Activated CD4-positive, alpha-beta T cell treated with anti-CD3 and anti-CD28 coated beads, Interleukin-2, amount 10 ng/mL, durations not matched to agents 7 days and 5 days (primary cell): Measurements from ENCODE around the gene TAF4. TPM values are rescaled to one million over a fixed set of nuclear protein-coding genes. Genes with fewer than 3 reads are reported as not detected.

ENCODE experiments used
- CTCF ChIA-PET: fragments of 350-600 bp; sonication (Branson Sonifier 250); formaldehyde crosslinking; loops from one replicate; lab custom pipeline; 2021; ENCODE audit warnings: antibody characterized with exemption; lab: Charles Lee
- POLR2A ChIA-PET: fragments of 350-600 bp; sonication (Branson Sonifier 250); formaldehyde crosslinking; loops from one replicate; lab custom pipeline; 2021; ENCODE audit warnings: antibody characterized with exemption; lab: Charles Lee
- DNase-seq: peaks from one replicate; pipeline ENCODE4 v3.0.0-alpha.2; 2020
- H3K27ac Mint-ChIP-seq: one replicate; pipeline ENCODE4 v1.8.0; 2021; ENCODE audit warnings: mild to moderate bottlenecking, moderate library complexity, mixed read lengths
- H3K27me3 Mint-ChIP-seq: one replicate; pipeline ENCODE4 v1.8.0; 2021; ENCODE audit warnings: mixed read lengths
- H3K36me3 Mint-ChIP-seq: one replicate; pipeline ENCODE4 v1.8.0; 2021; ENCODE audit warnings: low read depth, mixed read lengths
- H3K4me1 Mint-ChIP-seq: one replicate; pipeline ENCODE4 v1.8.0; 2021; ENCODE audit warnings: mixed read lengths
- H3K4me3 Mint-ChIP-seq: one replicate; pipeline ENCODE4 v1.8.0; 2021; ENCODE audit warnings: mild to moderate bottlenecking, moderate library complexity, mixed read lengths
- H3K9me3 Mint-ChIP-seq: one replicate; pipeline ENCODE4 v1.8.0; 2021; ENCODE audit warnings: mixed read lengths
- total RNA-seq, 2 experiments: library from RNA; stranded (reverse); gene quantifications; one replicate each; pipeline ENCODE4 v1.2.3, GENCODE V29; 2021

TAF4 gene
- total RNA-seq, 2 experiments from 2014 or later: 24.2 to 32.0 TPM

GRCh38 chr20:61958773-61959700 lies 106.6 kb downstream of the TAF4 start:
- Mint-ChIP-seq H3K9me3 (no peaks in the 10 kb centered on the region), H3K4me1 (no peaks in the 10 kb centered on the region), H3K27ac (no peak overlapping the region), H3K4me3 (no peak overlapping the region), H3K27me3 (peaks cover 17% of the 10 kb centered on the region), H3K36me3 (no peaks in the 10 kb centered on the region)
- no peak for DNase-seq
- CTCF ChIA-PET: no interaction called here
- POLR2A ChIA-PET: no interaction called here

DNA sequence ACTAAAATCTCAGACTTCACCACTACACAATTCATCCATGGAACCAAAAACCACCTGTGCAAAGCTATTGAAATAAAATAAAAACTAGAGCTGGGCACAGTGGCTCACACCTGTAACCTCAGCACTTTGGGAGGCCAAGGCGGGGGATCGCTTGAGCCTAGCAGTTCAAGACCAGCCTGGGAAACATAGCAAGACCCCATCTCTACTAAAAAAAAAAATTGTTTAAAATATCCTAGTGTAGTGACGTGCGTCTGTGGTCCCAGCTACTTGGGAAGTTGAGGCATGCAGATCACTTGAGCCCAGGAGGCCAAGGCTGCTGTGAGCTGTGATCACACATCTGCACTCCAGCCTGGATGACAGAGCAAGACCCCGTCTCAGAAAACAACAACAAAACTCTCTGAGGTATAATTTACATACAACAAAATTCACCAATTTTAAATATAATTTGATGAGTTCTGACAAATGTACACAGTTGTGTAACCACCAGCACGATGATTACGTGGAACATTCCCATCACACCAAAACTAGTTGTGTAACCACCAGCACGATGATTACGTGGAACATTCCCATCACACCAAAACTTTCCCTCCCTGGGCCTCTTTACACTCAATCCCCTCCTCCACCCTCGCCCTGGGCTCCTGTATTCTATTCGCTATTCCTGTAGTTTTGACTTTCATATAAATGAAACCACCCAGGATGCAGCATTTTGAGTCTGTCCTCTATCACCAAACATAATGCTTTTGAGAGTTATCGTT lies 107.5 kb downstream of the TAF4 start:
- CTCF ChIA-PET: no interaction called here
- H3K4me1 Mint-ChIP-seq: no peaks in the 10 kb centered on the region
- no peak overlapping the region for H3K4me3 Mint-ChIP-seq
- H3K36me3 Mint-ChIP-seq: no peaks in the 10 kb centered on the region
- POLR2A ChIA-PET: interaction anchor here (0.6 kb wide), 1 partner anchor 1325 kb away, joined by 3 read pairs; no protein-coding TSS in a partner anchor
- H3K27ac Mint-ChIP-seq: no peak overlapping the region
- H3K9me3 Mint-ChIP-seq: no peaks in the 10 kb centered on the region
- peaks cover 14% of the 10 kb centered on the region for H3K27me3 Mint-ChIP-seq
- no peak for DNase-seq

- ChIA-PET POLR2A (no interaction called here), CTCF (no interaction called here)
- no peaks in the 10 kb centered on the region for H3K9me3 Mint-ChIP-seq
- no peaks in the 10 kb centered on the region for H3K4me1 Mint-ChIP-seq
- H3K27me3 Mint-ChIP-seq: peaks cover 14% of the 10 kb centered on the region
- no peak overlapping the region for H3K4me3 Mint-ChIP-seq
- DNase-seq: no peak
- no peaks in the 10 kb centered on the region for H3K36me3 Mint-ChIP-seq
- H3K27ac Mint-ChIP-seq: no peak overlapping the region
Measured at GRCh38 chr20:61956396-61957342, 109.0 kb downstream of the TAF4 start.

GRCh38 chr20:61955668-61956395 lies 109.8 kb downstream of the TAF4 start:
- H3K4me3 Mint-ChIP-seq: no peak overlapping the region
- ChIA-PET CTCF (no interaction called here), POLR2A (no interaction called here)
- H3K36me3 Mint-ChIP-seq: no peaks in the 10 kb centered on the region
- DNase-seq: no peak
- no peak overlapping the region for H3K27ac Mint-ChIP-seq
- H3K9me3 Mint-ChIP-seq: no peaks in the 10 kb centered on the region
- peaks cover 14% of the 10 kb centered on the region for H3K27me3 Mint-ChIP-seq
- H3K4me1 Mint-ChIP-seq: no peaks in the 10 kb centered on the region

DNA sequence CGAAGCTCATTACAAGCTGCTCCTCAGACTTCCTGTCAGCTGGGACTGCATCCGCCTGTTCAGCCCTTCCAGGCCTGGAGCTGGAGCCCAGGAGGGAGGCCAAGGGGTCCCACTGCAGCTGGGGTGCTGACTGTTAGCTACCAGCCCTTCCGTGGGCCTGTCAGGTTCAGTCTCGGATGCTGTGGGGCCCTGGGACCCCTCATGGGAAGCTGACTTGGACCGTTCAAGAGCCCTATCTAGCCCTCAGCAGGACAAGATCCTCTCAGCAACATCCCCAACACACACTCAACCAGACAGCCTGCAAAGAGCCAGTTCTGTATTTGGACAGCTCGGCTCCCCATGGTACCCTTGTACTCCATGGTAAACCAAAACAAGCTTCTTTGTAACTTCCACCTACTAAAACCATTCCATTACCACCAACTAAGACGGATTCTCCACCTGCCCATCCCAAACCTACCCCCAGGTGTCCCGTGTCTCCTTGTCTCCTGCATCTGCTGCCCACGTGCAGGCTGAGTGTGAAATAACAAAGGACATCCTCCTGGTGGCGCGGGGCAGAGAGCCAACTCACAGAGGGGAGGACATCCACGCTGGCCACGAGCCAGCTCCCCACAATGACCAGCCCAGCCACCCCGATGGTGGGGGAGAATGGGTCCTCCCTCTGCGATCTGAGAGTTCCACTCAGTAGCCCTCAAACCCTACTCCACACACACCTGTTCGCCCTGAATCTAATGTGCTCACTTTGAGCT lies 111.2 kb downstream of the TAF4 start:
- H3K4me1 Mint-ChIP-seq: no peaks in the 10 kb centered on the region
- ChIA-PET CTCF (no interaction called here), POLR2A (no interaction called here)
- no peak for DNase-seq
- H3K27ac Mint-ChIP-seq: no peak overlapping the region
- no peaks in the 10 kb centered on the region for H3K36me3 Mint-ChIP-seq
- peaks cover 14% of the 10 kb centered on the region for H3K27me3 Mint-ChIP-seq
- H3K9me3 Mint-ChIP-seq: no peaks in the 10 kb centered on the region
- H3K4me3 Mint-ChIP-seq: no peak overlapping the region

DNA sequence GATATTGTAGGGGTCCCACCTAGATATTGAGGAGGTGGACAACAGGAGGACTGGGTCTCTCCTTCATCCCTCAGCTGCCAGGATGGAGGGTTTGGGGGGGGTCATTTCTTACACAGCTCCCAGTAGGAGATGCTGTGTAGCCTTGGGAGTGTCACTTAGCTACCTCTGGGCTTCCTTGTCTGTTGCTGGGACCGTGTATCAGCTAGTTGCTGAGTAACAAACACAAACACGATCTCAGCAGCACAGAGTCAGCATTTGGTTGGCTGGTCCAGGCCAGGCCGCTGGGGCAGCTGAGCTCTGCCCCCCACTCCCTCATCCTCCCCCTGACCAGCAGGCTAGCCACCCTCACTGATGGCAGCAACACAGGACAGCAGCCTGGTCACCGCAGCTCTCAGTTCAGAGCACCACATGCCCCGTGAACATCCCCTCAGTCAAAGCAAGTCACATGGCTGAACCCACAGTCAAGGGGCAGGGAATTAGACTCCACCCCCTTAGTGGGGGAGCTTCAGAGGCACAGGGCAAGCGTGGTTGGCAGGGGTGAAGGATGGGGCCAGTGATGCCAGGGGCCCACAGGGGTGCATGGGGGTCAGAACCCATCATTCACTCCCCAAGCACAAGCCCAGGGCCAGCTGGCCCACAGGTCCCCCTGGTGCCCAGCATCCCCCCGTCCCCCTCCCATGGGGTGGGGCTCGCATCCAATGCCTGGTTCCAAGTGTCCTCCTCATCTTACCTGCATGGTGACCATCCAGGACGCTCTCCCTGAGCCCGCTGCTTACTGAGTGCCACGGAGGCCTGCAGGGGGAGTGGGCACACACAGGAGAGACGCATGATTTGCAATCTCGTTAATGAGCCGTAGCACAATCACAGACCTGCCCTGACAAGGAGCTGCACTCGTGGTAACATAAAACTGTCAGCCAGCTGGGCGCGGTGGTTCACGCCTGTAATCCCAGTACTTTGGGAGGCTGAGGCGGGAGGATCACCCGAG lies 112.4 kb downstream of the TAF4 start:
- ChIA-PET CTCF (no interaction called here), POLR2A (no interaction called here)
- no peaks in the 10 kb centered on the region for H3K36me3 Mint-ChIP-seq
- H3K4me3 Mint-ChIP-seq: no peak overlapping the region
- no peak overlapping the region for H3K27ac Mint-ChIP-seq
- DNase-seq: no peak
- no peaks in the 10 kb centered on the region for H3K9me3 Mint-ChIP-seq
- peaks cover 14% of the 10 kb centered on the region for H3K27me3 Mint-ChIP-seq
- no peaks in the 10 kb centered on the region for H3K4me1 Mint-ChIP-seq

DNA sequence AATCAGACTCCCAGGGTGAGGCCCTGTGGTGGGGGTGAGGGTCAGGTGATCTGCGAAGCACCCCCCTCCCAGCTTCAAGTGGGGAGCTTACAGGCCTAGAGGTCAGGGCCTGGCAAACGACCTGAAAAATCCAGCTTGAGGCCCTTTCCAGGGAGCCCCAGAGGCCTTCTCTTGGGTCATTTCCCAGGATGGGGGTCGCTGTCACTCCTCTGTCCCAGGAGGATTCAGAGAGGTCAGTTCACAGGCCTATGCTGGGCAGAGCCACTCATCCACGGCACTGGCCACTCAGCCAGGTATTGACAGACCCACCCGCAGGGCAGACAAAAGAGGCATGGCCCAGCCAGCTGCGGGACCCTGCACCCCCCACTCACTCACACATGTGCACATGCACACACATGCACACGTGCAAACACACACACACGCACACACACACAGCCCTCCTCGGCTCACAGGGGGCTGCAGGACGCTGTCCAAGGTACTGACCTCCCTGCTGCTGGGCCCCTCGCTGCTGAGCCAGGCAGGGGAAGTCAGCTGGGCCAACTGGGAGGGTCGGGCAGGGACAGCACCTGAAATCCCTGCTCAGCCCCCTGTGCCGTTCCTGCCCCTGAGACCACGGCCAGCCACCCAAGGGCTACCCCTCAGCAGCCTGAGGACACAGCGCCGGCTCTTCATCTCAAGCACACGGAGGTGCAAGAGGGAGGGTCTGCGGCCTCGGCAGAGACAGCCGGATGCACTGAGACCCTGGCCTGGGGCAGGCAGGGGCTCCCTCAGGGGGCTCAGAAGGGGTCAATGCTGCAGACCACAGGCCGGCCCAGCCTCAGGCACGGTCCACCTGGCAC lies 113.8 kb downstream of the TAF4 start:
- no peak for DNase-seq
- ChIA-PET POLR2A (no interaction called here), CTCF (no interaction called here)
- Mint-ChIP-seq H3K4me3 (no peak overlapping the region), H3K36me3 (no peaks in the 10 kb centered on the region), H3K4me1 (no peaks in the 10 kb centered on the region), H3K27me3 (peaks cover 10% of the 10 kb centered on the region), H3K9me3 (no peaks in the 10 kb centered on the region), H3K27ac (no peak overlapping the region)

DNA sequence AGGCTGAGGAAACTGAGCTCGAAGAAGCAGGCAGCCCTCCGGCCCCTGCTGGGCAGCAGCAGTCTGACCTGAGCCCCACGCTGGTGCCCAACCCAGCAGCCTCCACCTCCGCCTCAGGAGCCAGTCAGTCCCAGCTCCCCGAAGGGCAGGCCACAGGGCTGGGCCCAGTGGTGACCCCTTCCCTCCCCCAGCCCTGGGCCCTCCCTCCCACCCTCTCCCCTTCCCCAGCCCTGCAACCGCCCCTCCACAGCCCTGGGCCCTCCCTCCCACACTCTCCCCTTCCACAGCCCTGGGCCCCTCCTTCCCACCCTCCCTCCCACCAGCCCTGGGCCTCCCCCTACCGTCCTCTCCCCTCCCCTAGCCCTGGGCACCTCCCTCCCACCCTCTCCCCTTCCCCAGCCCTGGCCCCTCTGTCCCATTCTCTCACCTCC lies 115.0 kb downstream of the TAF4 start:
- Mint-ChIP-seq H3K27ac (no peak overlapping the region), H3K36me3 (no peaks in the 10 kb centered on the region), H3K9me3 (no peaks in the 10 kb centered on the region), H3K4me3 (no peak overlapping the region), H3K27me3 (peaks cover 8% of the 10 kb centered on the region), H3K4me1 (no peaks in the 10 kb centered on the region)
- CTCF ChIA-PET: no interaction called here
- POLR2A ChIA-PET: no interaction called here
- DNase-seq: no peak

DNA sequence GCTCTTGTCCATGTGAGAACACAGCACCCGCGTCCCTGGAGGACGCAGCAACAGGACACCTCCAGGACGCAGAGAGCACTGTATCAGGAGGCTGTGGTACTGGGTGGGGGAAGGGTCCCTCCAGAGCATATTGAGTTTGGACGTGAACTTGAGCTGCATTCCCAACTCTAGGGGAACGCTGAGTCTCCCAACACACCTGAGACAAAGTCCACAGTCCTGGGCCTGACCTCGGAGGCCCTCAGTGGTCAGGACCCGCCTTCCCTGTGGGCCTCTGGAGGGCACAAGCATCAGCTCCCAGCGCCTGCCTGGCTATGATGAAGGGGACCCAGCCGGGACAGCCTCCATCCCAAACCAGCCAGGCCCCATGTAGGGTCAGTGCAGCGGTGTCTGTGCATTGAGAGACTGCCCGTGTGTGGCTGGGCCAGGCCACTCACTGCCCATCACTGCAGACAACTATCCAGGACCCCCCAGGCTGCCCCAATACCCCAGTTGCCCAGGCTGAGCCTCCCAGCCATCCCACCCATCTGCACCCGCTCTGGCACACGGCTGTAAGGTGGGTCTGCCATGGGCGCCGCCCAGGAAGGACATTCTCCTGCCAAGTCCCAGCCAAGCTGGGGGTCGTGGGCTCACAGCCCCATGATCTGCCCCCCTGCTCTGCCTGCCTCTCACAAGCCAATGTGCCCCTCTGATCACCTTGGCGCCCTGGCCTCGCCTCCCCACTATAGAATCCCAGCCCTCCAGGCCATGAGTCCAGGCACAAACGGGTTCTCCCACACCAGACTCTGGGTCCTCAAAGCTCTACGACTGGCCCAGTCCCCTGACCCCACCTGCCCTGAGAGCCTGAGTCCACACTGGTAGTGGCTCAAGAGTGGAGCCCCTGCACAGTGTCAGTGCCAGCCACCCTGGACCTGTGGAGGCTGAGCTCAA lies 115.7 kb downstream of the TAF4 start:
- no peaks in the 10 kb centered on the region for H3K9me3 Mint-ChIP-seq
- POLR2A ChIA-PET: no interaction called here
- H3K27ac Mint-ChIP-seq: no peak overlapping the region
- DNase-seq: no peak
- H3K36me3 Mint-ChIP-seq: no peaks in the 10 kb centered on the region
- H3K27me3 Mint-ChIP-seq: peaks cover 5% of the 10 kb centered on the region
- H3K4me3 Mint-ChIP-seq: no peak overlapping the region
- CTCF ChIA-PET: no interaction called here
- no peaks in the 10 kb centered on the region for H3K4me1 Mint-ChIP-seq
